ENCODE data around the gene RAB18.
"Not testable (repeated sequence)": the region's sequence is repeated elsewhere in the genome, so short reads cannot be mapped to it uniquely, and the experiment has no call there.

Gene RAB18

DNA sequence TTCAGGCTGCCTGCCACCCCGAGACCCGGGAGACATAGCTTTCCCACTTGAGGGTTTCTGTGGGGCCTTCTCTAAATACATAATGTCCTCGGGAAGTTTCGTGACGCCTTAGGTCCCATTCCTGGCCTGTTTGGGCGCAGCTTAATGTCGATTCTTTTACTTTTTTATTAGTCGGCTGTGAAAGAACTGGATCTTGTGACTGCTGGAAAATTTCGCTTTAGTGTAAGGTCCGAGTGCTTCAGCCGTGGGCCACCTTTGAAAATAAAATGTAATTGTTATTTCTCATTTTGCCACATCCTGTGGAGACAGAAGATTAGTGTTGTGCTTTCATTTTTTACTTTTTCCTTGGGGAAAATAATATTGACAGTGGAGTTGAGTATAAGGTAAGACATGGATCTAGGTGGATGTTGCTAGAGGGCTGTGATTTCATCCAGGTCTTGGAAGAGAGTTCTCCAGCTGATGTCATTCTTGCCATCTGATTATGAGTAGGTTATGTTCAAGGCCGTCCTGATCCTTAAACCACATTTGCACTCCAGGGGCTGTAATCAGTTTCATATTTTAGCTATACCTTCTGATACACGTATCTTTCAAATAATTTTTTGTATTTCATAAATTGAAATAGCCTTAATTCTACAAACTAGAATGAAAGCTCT is 830 bp downstream of the RAB18 start:
- DNase-seq (ENCODE audit: low spot score): peak; percentile 61

DNA sequence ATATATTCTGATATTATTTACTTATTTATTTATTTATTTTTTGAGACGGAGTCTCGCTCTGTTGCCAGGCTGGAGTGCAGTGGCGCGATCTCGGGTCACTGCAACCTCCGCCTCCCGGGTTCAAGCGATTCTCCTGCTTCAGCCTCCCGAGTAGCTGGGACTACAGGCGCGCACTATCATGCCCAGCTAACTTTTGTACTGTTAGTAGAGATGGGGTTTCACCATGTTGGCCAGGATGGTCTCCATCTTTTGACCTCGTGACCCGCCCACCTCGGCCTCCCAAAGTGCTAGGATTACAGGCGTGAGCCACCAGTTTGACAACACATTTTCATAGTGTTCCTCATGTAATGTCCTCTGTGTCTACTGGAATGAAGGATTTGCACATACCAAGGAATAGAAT is 1.4 kb downstream of the RAB18 start:
- DNase-seq (ENCODE audit: low spot score): not testable (repeated sequence)

- DNase-seq (ENCODE audit: low spot score): peak; percentile 50
Measured at GRCh38 chr10:27506280-27506679, 2.2 kb downstream of the RAB18 start.

- DNase-seq (ENCODE audit: low spot score): peak; percentile 88
Measured at GRCh38 chr10:27512548-27512947, 8.4 kb downstream of the RAB18 start.

GRCh38 chr10:27513451-27514191 is 9.5 kb downstream of the RAB18 start:
- peak; percentile 89 for DNase-seq (ENCODE audit: low spot score)

DNA sequence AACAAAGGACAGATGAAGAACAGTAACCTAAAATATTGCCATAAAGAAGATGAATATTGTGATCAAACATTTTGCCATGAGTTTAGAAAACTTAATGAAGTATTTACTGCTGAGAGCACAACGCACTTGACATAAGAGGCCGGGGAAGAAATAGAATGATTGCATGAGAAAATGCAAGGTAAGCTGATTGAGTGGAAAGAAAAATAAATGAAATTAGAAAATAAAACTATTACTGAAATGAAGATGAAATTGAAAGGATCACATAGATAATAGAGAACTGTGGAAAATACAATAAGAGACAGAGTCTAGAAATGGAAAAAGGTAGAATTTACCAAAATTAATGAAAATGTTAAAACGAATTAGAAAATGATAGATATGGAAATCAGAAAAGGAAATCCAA is 10.1 kb downstream of the RAB18 start:
- no peak for DNase-seq (ENCODE audit: low spot score)

DNA sequence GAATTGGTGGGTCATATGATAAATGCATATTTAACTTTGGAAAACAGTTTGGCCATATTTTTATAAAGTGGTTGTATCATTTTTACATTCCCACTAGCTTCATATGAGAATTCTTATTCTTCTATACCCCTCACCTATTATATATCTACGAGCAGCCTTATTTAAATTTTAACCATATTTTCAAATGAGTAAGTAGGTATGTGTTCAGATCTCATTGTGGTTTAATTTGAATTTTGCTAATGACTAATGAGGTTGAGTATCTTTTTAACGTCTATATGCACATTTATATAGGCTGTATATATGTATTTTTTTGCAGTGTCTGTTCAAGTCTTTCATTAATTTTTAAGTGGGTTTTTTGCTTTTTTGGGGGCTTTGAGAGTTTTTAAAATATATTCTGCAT is 14.2 kb downstream of the RAB18 start:
- no peak for DNase-seq (ENCODE audit: low spot score)

DNA sequence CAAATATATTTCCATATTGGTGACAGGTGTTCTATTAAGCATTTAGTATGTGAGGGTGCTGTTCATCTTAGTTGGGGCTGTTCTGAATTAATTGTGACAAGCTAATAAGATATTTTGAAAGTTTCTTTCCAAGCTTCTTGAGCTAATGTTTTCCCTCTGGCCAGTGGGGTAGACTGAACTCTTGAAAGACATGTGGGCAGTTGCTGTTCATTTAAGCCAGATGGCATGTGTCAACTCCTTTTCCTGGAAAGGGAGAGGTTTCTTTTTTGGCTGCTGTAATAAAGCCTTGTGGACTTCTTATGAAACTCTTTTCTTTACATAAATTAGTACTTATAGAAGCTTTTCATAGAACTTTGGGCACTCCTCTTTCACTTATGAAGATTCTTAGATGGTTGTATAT is 21.7 kb downstream of the RAB18 start:
- no peak for DNase-seq (ENCODE audit: low spot score)

DNA sequence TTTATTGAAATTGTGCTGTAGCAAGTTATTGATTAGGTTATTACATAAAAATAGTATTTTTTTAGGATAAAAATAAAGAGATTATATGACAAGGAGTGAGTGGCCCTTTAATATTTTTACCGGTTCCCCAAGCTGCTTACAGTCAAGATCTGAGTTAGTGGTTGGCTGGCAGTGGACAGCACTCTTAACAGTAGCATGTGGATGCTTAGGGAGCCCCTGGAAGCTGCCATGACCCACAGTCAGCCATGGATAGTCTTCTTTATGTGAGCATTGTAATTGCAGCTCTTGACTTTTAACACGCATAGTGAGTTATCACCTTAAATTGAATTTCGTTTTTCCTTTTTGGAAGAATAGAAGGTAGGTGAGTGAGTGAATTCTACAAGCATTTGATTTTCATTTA is 22.1 kb downstream of the RAB18 start:
- no peak for DNase-seq (ENCODE audit: low spot score)

GRCh38 chr10:27527666-27528295 is 23.7 kb downstream of the RAB18 start:
- no peak for DNase-seq (ENCODE audit: low spot score)

DNA sequence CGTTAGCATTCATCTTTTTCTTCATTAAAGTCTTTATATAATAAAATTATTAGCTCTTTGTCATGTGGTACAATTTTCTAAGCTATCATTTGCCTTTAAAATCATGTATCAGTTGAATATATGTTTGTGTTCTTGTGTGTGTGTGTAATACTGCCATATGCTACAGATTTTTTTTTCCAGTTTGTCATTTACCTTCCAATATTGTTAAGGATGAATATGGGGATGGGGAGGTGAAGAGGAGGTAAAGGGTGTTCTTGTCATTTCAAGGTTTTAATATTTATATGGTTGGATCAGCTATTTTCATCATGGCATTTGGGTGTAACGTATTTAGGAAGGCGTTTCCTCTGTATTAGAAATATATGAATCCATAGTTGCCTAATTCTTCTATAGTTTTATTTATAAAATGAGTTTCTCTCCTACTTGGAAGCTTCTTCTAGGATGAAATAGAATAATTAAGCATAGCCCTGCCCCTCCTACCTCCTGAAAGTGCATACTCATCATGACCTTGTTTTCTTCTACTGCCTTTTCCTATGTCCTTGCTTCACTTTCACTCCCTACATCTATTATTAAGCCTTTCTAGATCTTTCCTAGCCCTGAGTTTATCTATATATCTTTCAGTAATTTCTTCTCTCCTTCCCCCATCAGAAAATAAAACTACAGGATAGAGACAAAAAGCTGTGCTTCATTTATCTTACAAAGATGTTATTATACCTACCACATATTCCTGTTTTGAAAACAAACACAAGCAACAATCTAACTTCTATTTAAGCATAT is 25.1 kb downstream of the RAB18 start:
- no peak for DNase-seq (ENCODE audit: low spot score)

- no peak for DNase-seq (ENCODE audit: low spot score)
Measured at GRCh38 chr10:27530477-27530876, 26.4 kb downstream of the RAB18 start.

GRCh38 chr10:27531336-27531847 is 27.3 kb downstream of the RAB18 start:
- no peak for DNase-seq (ENCODE audit: low spot score)

DNA sequence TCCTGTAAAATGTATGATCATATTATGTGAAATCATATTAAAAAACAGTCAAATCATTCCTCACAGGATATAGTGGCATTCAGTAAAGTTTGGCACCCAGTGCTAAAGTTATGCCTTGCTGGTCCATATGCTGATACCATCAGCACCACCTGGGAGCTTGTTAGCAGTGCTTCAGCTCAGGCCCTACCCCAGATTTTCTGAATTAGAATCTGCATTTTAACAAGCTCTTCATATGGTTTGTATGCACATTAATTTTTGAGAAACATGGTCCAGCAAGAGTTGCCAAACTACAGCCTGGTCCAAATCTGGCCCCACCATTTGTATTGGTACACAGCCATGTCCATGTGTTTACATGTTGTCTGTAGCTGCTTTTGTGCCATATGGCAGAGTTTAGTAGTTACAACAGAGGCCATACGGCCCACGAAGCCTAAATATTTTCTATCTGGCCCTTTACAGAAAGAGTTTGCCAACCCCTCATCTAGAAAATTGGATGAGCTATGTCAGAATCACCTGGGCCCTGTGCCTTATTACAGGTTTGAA is 30.1 kb downstream of the RAB18 start:
- no peak for DNase-seq (ENCODE audit: low spot score)

- DNase-seq (ENCODE audit: low spot score): no peak
Measured at GRCh38 chr10:27535317-27535716, 31.2 kb downstream of the RAB18 start.

GRCh38 chr10:27536437-27536836 is 32.3 kb downstream of the RAB18 start:
- DNase-seq (ENCODE audit: low spot score): no peak

- no peak for DNase-seq (ENCODE audit: low spot score)
Measured at GRCh38 chr10:27537166-27537565, 33.1 kb downstream of the RAB18 start.

- DNase-seq (ENCODE audit: low spot score): no peak
Measured at GRCh38 chr10:27537787-27538186, 33.7 kb downstream of the RAB18 start.

DNA sequence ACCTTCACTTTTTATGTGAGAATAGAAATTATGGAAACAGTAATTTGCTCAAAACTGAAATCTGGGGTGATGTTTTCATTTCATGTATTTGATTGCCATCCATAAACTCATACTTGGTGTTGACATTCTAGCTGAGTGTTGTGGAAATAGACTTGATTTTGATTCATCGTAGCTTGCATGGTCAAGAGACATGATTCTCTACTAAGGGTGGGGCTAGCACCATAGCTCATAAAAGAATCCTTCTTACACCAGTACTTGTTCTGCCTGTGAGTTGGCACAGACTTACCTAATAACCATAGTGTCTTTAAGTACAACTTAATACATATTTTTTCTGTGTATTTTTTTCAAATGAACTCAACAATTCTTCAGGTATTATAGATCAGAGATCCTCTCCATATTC is 36.6 kb downstream of the RAB18 start:
- DNase-seq (ENCODE audit: low spot score): no peak

DNA sequence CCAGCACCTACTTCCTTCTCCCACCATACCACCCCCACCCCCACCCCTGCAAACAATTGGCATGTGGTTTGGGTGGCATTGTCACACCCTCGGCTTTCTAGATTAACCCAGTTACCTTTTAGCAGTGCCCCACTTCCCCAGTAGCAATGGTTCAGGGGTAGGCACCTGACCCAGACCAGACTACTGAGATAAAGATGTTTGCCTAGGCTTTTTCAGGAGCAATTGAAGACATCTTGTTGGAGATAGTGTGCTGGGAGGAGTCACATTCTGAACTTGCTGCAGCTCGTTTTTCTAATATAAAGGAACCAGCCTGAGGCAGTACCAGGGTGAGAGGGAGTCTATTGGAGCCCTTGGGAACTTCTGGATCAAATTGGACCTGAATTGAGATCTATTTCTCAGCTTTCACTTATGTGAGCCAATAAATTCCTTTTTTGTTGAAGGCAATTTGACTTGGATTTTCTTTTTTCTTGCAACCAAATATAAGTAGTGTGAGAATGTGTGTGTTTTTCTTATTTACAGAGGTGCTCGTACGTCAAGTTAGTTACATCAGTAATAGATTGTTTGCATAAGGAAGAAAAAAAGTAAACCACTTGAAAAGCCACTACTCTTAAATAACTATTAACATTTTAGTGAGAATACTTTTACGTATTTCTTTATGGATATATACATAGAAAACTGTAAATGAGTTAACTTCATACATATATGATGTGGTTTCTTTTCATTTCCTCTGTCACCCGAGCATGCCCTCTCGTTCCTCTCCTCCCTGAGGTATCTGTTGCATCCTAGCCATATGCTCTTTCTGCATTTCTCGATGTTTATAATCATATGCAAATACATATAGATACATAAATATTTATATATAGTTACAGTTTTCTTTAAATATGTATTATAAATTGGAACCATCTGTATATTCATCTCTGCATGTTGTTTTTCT is 38.0 kb downstream of the RAB18 start:
- no peak for DNase-seq (ENCODE audit: low spot score)

- DNase-seq (ENCODE audit: low spot score): peak; percentile 6
Measured at GRCh38 chr10:27542812-27543211, 38.7 kb downstream of the RAB18 start.

Data from kidney tubule cell (primary cell).